Measurements from ENCODE around the gene HHIPL1.
A peak's percentile ranks its signal among the peaks of the same experiment; 100 is the strongest.
"Not testable (repeated sequence)": the region's sequence is repeated elsewhere in the genome, so short reads cannot be mapped to it uniquely, and the experiment has no call there.

The HHIPL1 gene

GRCh38 chr14:99658218-99658845 is 13.4 kb downstream of the HHIPL1 start:
- DNase-seq: no peak

GRCh38 chr14:99659333-99659741 is 14.4 kb downstream of the HHIPL1 start:
- no peak for DNase-seq

- no peak for DNase-seq
These were observed 15.2 kb downstream of the HHIPL1 start for GRCh38 chr14:99660006-99660566.

- DNase-seq: no peak
These were observed 15.9 kb downstream of the HHIPL1 start for GRCh38 chr14:99660794-99661193.

GRCh38 chr14:99661206-99661605 is 16.3 kb downstream of the HHIPL1 start:
- not testable (repeated sequence) for DNase-seq

GRCh38 chr14:99662846-99663245 is 17.9 kb downstream of the HHIPL1 start:
- DNase-seq: no peak

GRCh38 chr14:99663386-99664057 is 18.6 kb downstream of the HHIPL1 start:
- DNase-seq: no peak

- DNase-seq: peak in 16 of 51 donors; percentile 31 to 77 (median 50)
These were observed 19.4 kb downstream of the HHIPL1 start for GRCh38 chr14:99664058-99664936.

- no peak for DNase-seq
These were observed 20.0 kb downstream of the HHIPL1 start for GRCh38 chr14:99664937-99665273.

- no peak for DNase-seq
These were observed 21.6 kb downstream of the HHIPL1 start for GRCh38 chr14:99666533-99666932.

GRCh38 chr14:99667045-99667444 is 22.1 kb downstream of the HHIPL1 start:
- DNase-seq: no peak

GRCh38 chr14:99667821-99668220 is 22.9 kb downstream of the HHIPL1 start:
- DNase-seq: no peak

- DNase-seq: no peak
These were observed 23.7 kb downstream of the HHIPL1 start for GRCh38 chr14:99668307-99669295.

- DNase-seq: no peak
These were observed 25.7 kb downstream of the HHIPL1 start for GRCh38 chr14:99670361-99671234.

- peak in 25 of 51 donors; percentile 13 to 73 (median 56) for DNase-seq
These were observed 26.6 kb downstream of the HHIPL1 start for GRCh38 chr14:99671235-99672224.

- DNase-seq: peak in 1 of 51 donors; percentile 9
These were observed 27.8 kb downstream of the HHIPL1 start for GRCh38 chr14:99672506-99673304.

- no peak for DNase-seq
These were observed 28.6 kb downstream of the HHIPL1 start for GRCh38 chr14:99673305-99674063.

Data from hypothalamus (tissue), 51 donors.